Mesendoderm (in vitro differentiated cells): Measurements from ENCODE around the gene IGF2.

Source experiments
- DNase-seq: peaks from one replicate; pipeline ENCODE4 v3.0.0; 2013
- H2AK5ac ChIP-seq: 2 replicates; pipeline ENCODE4 v1.6.1; 2013; ENCODE audit warnings: low read length, inconsistent platforms
- H2BK120ac ChIP-seq: 2 replicates; pipeline ENCODE4 v1.6.1; 2013; ENCODE audit warnings: low read depth, mild to moderate bottlenecking, low read length, moderate library complexity, mixed read lengths
- H2BK15ac ChIP-seq: replicated peaks from 2 replicates; pipeline ENCODE4 v1.6.1; 2013; ENCODE audit warnings: low read depth, mild to moderate bottlenecking, moderate library complexity
- H2BK5ac ChIP-seq: 2 replicates; pipeline ENCODE4 v1.6.1; 2013; ENCODE audit warnings: low read length, inconsistent platforms
- H3K18ac ChIP-seq: 2 replicates; pipeline ENCODE4 v1.6.1; 2013; ENCODE audit warnings: mild to moderate bottlenecking, low read length, mixed read lengths
- H3K23ac ChIP-seq: one replicate; pipeline ENCODE4 v1.6.1; 2013; ENCODE audit warnings: low read length
- H3K27ac ChIP-seq: 2 replicates; pipeline ENCODE4 v1.5.1; 2013; ENCODE audit warnings: low read depth, mild to moderate bottlenecking, inconsistent platforms, low read length, moderate library complexity
- H3K27me3 ChIP-seq: 2 replicates; pipeline ENCODE4 v1.6.1; 2013; ENCODE audit warnings: low read length, control low read depth, mild to moderate bottlenecking, inconsistent platforms; ENCODE audit not compliant: insufficient read depth, poor library complexity
- H3K36me3 ChIP-seq: 2 replicates; pipeline ENCODE4 v1.6.1; 2013; ENCODE audit warnings: low read length, inconsistent platforms; ENCODE audit not compliant: control insufficient read depth, insufficient read depth
- H3K4ac ChIP-seq: one replicate; pipeline ENCODE4 v1.6.1; 2013; ENCODE audit warnings: low read depth, mild to moderate bottlenecking, low read length, moderate library complexity
- H3K4me1 ChIP-seq: 2 replicates; pipeline ENCODE4 v1.6.1; 2013; ENCODE audit warnings: low read depth, low read length, inconsistent platforms; ENCODE audit not compliant: control insufficient read depth
- H3K4me2 ChIP-seq: 2 replicates; pipeline ENCODE4 v1.6.1; 2013; ENCODE audit warnings: low read length
- H3K4me3 ChIP-seq: 2 replicates; pipeline ENCODE4 v1.5.1; 2013; ENCODE audit warnings: mild to moderate bottlenecking, low read length
- H3K56ac ChIP-seq: one replicate; pipeline ENCODE4 v1.6.1; 2013; ENCODE audit warnings: low read length
- H3K79me1 ChIP-seq: 2 replicates; pipeline ENCODE4 v1.6.1; 2013; ENCODE audit warnings: low read length, inconsistent platforms
- H3K79me2 ChIP-seq: 2 replicates; pipeline ENCODE4 v1.6.1; 2013; ENCODE audit warnings: mild to moderate bottlenecking, low read length; ENCODE audit not compliant: control insufficient read depth, insufficient read depth
- H3K9ac ChIP-seq: 2 replicates; pipeline ENCODE4 v1.6.1; 2013; ENCODE audit warnings: low read length, inconsistent platforms
- H4K5ac ChIP-seq: one replicate; pipeline ENCODE4 v1.6.1; 2013; ENCODE audit warnings: low read length
- H4K8ac ChIP-seq: one replicate; pipeline ENCODE4 v1.6.1; 2013; ENCODE audit warnings: low read depth, mild to moderate bottlenecking, control low read depth, low read length, moderate library complexity
- WGBS: extraction: QIAGEN DNeasy Blood & Tissue Kit; methylation state at CpG from one replicate; pipeline ENCODE4 v1.1.7; 2013; ENCODE audit warnings: low lambda C conversion rate, missing lambda C conversion rate; ENCODE audit not compliant: insufficient coverage; ENCODE audit errors: extremely low coverage; 5-methylcytosine and 5-hydroxymethylcytosine counted together

IGF2 gene

DNA sequence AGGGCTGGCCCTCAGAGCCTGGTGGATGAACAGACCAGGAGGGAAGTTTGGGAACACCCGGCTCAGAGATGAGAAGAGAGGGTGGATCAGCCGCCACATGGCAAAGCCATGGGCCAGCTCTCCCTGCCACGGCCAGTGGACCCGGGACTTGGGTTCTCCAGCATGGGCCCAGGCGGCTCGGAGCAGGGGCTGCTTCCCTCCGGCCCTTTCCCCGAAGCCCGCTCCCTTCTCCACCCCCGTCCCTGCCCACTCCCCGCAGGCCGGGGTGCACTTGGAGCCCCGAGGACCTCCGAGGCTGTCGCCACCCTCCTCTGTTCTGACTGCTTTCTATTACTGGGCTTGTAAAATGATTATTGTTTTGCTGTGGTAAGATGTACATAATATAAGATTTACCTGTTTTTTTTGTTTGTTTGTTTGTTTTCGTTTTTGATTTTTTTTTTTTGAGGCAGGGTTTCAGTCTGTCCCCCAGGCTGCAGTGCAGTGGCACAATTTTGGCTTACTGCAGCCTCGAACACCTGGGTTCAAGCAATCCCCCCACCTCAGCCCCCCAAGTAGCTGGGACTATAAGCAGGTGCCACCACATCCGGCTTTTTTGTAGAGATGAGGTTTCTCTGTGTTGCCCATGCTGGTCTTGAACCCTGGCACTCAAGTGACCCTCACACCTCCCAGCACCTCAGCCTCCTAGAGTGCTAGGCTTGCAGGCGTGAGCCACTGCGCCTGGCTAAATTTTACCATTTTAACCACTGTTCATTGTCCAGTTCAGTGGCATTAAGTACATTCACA, 43.7 kb upstream of the IGF2 start:
- no peak overlapping the region for H3K9ac ChIP-seq
- no peak overlapping the region for H2BK120ac ChIP-seq
- no peaks in the 10 kb centered on the region for H3K79me2 ChIP-seq

DNA sequence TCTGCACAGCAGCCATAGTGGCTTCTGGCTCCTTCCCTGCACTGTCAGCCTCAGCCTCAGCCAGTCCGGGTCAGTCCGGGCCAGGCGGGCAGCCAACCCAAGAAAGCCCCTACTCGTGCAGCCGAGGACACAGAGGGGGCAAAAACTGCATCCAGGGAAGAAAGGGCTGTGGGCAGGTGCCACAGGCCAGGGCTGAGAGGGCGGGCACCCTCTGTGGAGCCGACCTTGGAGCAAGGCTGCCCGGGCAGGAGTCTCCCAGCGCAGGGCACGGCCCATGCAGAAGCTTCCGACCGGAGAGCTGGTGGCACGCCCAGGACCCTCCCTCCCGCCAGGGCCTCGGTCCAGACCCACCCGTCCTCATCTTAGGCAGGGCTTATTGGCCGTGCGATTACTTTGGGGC, 42.9 kb upstream of the IGF2 start:
- no CpG with 5 or more reads among the region's 18 CpGs for WGBS

More for the DNA sequence above, 43.7 kb upstream of the IGF2 start:
- no peaks in the 10 kb centered on the region for H3K4me1 ChIP-seq
- H4K5ac ChIP-seq, result no peak overlapping the region
- H4K8ac ChIP-seq, result no peak overlapping the region
- H3K4me3 ChIP-seq, result no peak overlapping the region
- no peak overlapping the region for H3K18ac ChIP-seq
- H3K56ac ChIP-seq, result no peak overlapping the region
- no peaks in the 10 kb centered on the region for H3K36me3 ChIP-seq
- no peak overlapping the region for H2BK15ac ChIP-seq
- no peak overlapping the region for H3K27ac ChIP-seq
- H3K79me1 ChIP-seq, result no peaks in the 10 kb centered on the region
- no peak for DNase-seq
- no peak overlapping the region for H3K4me2 ChIP-seq
- H3K23ac ChIP-seq, result no peak overlapping the region
- no CpG with 5 or more reads among the region's 20 CpGs for WGBS
- H2AK5ac ChIP-seq, result no peak overlapping the region
- H3K4ac ChIP-seq, result no peak overlapping the region
- H3K27me3 ChIP-seq, result no peaks in the 10 kb centered on the region
- H2BK5ac ChIP-seq, result no peak overlapping the region

DNA sequence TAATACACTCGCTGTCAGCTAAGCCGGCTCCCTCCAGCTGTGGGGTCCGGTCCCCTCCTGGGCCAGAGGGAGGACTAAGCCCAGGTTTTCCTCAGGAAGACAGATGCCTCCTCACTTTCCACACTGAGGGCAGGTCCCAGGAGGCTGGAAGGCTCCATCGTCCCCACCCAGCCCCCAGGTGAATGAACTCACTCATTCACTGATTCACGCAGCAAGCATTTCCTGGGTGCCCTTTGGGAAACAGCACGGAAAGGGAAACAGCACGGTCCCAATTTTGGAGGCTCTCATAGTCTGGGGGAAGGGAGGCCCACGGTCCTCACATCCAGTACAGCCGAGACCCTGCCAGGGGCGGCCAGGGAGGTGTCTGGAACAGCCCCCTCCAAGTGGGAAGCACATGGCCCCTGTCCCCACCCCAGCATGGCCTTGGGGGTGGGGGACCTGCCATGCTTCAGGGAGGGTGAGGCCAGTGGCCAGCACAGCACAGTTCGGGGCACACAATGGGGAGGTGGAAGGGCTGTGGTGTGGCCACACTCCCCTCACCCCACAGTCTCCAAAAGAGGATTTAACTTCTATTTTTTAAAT, 41.7 kb upstream of the IGF2 start:
- no peak overlapping the region for H3K4ac ChIP-seq
- H3K23ac ChIP-seq, result no peak overlapping the region
- H3K36me3 ChIP-seq, result no peaks in the 10 kb centered on the region
- no peaks in the 10 kb centered on the region for H3K79me1 ChIP-seq
- H4K8ac ChIP-seq, result no peak overlapping the region
- H2AK5ac ChIP-seq, result no peak overlapping the region
- H2BK120ac ChIP-seq, result no peak overlapping the region
- no peaks in the 10 kb centered on the region for H3K79me2 ChIP-seq
- H3K27me3 ChIP-seq, result no peaks in the 10 kb centered on the region
- no peak overlapping the region for H2BK5ac ChIP-seq
- no peak overlapping the region for H2BK15ac ChIP-seq
- no peak overlapping the region for H3K9ac ChIP-seq
- no peak for DNase-seq
- no peak overlapping the region for H3K18ac ChIP-seq
- H3K56ac ChIP-seq, result no peak overlapping the region
- no peak overlapping the region for H3K4me2 ChIP-seq
- WGBS, result no CpG with 5 or more reads among the region's 11 CpGs
- H3K4me3 ChIP-seq, result no peak overlapping the region
- no peaks in the 10 kb centered on the region for H3K4me1 ChIP-seq
- H3K27ac ChIP-seq, result no peak overlapping the region
- H4K5ac ChIP-seq, result no peak overlapping the region

More for the DNA sequence above, 42.9 kb upstream of the IGF2 start:
- Histone ChIP-seq H2BK120ac (no peak overlapping the region), H3K27me3 (no peaks in the 10 kb centered on the region), H3K9ac (no peak overlapping the region), H2AK5ac (no peak overlapping the region), H3K56ac (no peak overlapping the region), H3K79me1 (no peaks in the 10 kb centered on the region), H3K4me1 (no peaks in the 10 kb centered on the region), H3K18ac (no peak overlapping the region), H3K4me3 (no peak overlapping the region), H4K8ac (no peak overlapping the region), H3K79me2 (no peaks in the 10 kb centered on the region), H3K4me2 (no peak overlapping the region), H3K23ac (no peak overlapping the region), H4K5ac (no peak overlapping the region), H3K4ac (no peak overlapping the region), H2BK5ac (no peak overlapping the region), H2BK15ac (no peak overlapping the region), H3K36me3 (no peaks in the 10 kb centered on the region), H3K27ac (no peak overlapping the region)
- DNase-seq, result no peak

DNA sequence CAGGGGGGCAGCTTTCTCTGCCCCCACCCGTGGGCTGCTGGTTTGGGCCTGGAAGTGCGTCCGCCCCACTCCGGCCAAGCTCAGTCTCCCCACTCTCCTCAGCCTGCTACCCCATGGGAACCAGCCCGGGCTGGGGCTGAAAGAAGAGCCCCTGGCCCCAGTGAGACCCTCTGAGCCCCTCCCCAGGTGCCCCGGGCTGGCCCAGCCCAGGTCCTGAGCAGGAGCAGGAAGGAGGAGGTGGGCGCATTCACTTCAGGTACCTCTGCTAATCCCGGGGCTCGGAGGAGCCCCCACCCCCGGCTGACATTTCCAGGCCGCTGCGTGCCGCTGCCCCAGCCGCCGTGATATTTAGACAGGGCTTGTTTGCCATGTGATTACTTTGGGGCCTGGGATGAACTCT, 41.2 kb upstream of the IGF2 start:
- H3K4me1 ChIP-seq, result no peaks in the 10 kb centered on the region
- H3K27ac ChIP-seq, result no peak overlapping the region
- H3K4me3 ChIP-seq, result no peak overlapping the region
- no CpG with 5 or more reads among the region's 15 CpGs for WGBS
- H3K18ac ChIP-seq, result no peak overlapping the region
- H2BK15ac ChIP-seq, result no peak overlapping the region
- no peaks in the 10 kb centered on the region for H3K36me3 ChIP-seq
- no peak for DNase-seq
- H3K4ac ChIP-seq, result no peak overlapping the region
- no peak overlapping the region for H3K23ac ChIP-seq
- no peak overlapping the region for H2AK5ac ChIP-seq
- H3K9ac ChIP-seq, result no peak overlapping the region
- H3K56ac ChIP-seq, result no peak overlapping the region
- H2BK5ac ChIP-seq, result no peak overlapping the region
- no peaks in the 10 kb centered on the region for H3K27me3 ChIP-seq
- H3K79me1 ChIP-seq, result no peaks in the 10 kb centered on the region
- no peak overlapping the region for H2BK120ac ChIP-seq
- no peak overlapping the region for H4K8ac ChIP-seq
- no peaks in the 10 kb centered on the region for H3K79me2 ChIP-seq
- H3K4me2 ChIP-seq, result no peak overlapping the region
- no peak overlapping the region for H4K5ac ChIP-seq

DNA sequence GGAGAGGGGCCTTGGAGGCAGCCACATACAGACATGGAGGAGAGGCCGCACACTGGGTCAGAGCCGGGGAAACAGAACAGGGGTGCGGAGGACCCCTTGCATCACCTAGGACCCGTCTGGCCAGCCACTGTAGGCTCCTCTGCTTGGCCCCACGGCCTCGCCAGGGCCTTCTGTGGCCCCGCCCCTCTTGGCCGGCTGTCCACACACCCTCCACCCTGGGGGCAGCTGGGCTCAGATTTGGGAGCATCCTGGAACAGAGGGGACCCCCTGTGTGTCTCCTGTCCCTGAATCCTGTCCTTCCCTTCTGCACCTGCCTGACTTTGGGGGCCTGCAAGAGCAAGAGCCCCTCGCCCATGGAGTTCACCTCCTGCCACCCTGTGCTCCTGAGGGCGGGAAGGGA, 40.3 kb upstream of the IGF2 start:
- Histone ChIP-seq H2BK15ac (no peak overlapping the region), H4K8ac (no peak overlapping the region), H3K27ac (no peak overlapping the region), H3K4me2 (no peak overlapping the region), H2BK5ac (no peak overlapping the region), H3K4me3 (no peak overlapping the region), H2BK120ac (no peak overlapping the region), H3K79me2 (no peaks in the 10 kb centered on the region), H3K4me1 (no peaks in the 10 kb centered on the region), H3K56ac (no peak overlapping the region), H3K18ac (no peak overlapping the region), H3K9ac (no peak overlapping the region), H3K4ac (no peak overlapping the region), H3K36me3 (no peaks in the 10 kb centered on the region), H4K5ac (no peak overlapping the region), H3K23ac (no peak overlapping the region), H3K27me3 (no peaks in the 10 kb centered on the region), H3K79me1 (no peaks in the 10 kb centered on the region), H2AK5ac (no peak overlapping the region)
- no peak for DNase-seq
- no CpG with 5 or more reads among the region's 10 CpGs for WGBS
